Mesothelial cell of epicardium (in vitro differentiated cells): ENCODE data around the gene FAM13C. TPM values are rescaled to one million over a fixed set of nuclear protein-coding genes. Genes with fewer than 3 reads are reported as not detected.

ENCODE experiments used
- DNase-seq, 2 experiments: peaks; one replicate each; pipeline ENCODE4 v3.0.0; 2021; ENCODE audit warnings: low spot score in 2 of 2; ENCODE audit not compliant: unreplicated experiment in 2 of 2
- H3K27ac Mint-ChIP-seq: 2 replicates; pipeline ENCODE4 v1.8.0; 2021; ENCODE audit warnings: mixed read lengths
- H3K27me3 Mint-ChIP-seq: 2 replicates; pipeline ENCODE4 v1.8.0; 2021; ENCODE audit warnings: low read depth, mixed read lengths
- H3K36me3 Mint-ChIP-seq: 2 replicates; pipeline ENCODE4 v1.8.0; 2021; ENCODE audit warnings: mixed read lengths
- H3K4me1 Mint-ChIP-seq: 2 replicates; pipeline ENCODE4 v1.8.0; 2021; ENCODE audit warnings: mixed read lengths
- H3K4me3 Mint-ChIP-seq: 2 replicates; pipeline ENCODE4 v1.8.0; 2021; ENCODE audit warnings: mild to moderate bottlenecking, moderate library complexity, mixed read lengths
- H3K9me3 Mint-ChIP-seq: 2 replicates; pipeline ENCODE4 v1.8.0; 2021; ENCODE audit warnings: mixed read lengths
- CTCF ChIP-seq: fragments of 200-600 bp; sonication (generic); IDR thresholded peaks from one replicate; pipeline ENCODE4 v1.5.0; 2021; ENCODE audit warnings: antibody characterized with exemption; ENCODE audit not compliant: unreplicated experiment
- total RNA-seq: library from RNA; stranded (reverse); gene quantifications from 3 replicates; pipeline ENCODE4 v1.2.1, GENCODE V29; 2021

FAM13C gene
- total RNA-seq, 1 donor from 2014 or later, result 7.3 TPM

DNA sequence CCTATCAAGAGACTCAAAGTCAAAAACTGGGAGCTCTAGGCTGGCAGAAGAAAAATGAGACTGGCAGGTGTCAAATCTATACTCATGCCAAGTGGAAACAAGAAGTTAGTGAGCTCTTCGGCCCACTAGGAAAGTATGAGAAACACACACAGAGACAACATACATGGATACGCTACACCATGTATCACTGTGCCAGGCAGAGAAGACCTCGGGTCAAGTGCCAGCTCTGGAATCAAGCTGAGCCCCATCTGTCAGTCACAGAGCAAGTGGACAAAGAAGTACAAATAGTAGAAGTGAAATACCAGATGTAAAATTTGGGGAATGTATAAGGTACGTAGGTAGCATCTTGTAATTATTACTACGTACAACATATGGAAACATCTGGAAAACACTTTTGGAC lies 62.4 kb downstream of the FAM13C start:
- Mint-ChIP-seq H3K36me3 (no peaks in the 10 kb centered on the region), H3K27me3 (no peaks in the 10 kb centered on the region), H3K9me3 (no peaks in the 10 kb centered on the region), H3K4me1 (peaks cover 5% of the 10 kb centered on the region), H3K4me3 (no peak overlapping the region), H3K27ac (no peak overlapping the region)
- no peak for DNase-seq
- no peak for TF ChIP-seq CTCF

DNA sequence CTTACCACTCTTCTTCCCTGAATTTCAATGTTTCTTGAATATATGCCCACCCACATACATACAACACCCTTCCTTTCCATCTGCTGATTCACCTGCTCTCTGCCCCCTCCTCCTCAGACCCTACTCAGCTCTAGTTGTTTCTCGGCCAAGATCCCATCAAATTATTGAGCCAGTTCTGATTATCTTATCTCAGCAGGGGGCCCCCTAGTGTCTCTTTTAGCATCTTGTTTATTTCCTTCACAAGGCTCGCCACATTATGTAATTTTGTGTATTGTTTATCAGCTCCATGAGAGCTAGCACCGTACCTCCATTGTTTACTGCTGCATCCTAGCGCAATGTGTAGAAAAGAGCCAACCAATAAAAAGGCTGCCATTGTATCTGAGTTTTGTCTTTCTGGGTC lies 71.9 kb downstream of the FAM13C start:
- no peak for TF ChIP-seq CTCF
- H3K4me1 Mint-ChIP-seq, result no peaks in the 10 kb centered on the region
- H3K9me3 Mint-ChIP-seq, result no peaks in the 10 kb centered on the region
- no peak for DNase-seq
- no peaks in the 10 kb centered on the region for H3K36me3 Mint-ChIP-seq
- peaks cover 18% of the 10 kb centered on the region for H3K27me3 Mint-ChIP-seq
- H3K4me3 Mint-ChIP-seq, result no peak overlapping the region
- H3K27ac Mint-ChIP-seq, result no peak overlapping the region

- no peak for DNase-seq
- no peaks in the 10 kb centered on the region for H3K36me3 Mint-ChIP-seq
- no peak overlapping the region for H3K27ac Mint-ChIP-seq
- H3K4me3 Mint-ChIP-seq, result no peak overlapping the region
- no peaks in the 10 kb centered on the region for H3K9me3 Mint-ChIP-seq
- peaks cover under 1% of the 10 kb centered on the region for H3K4me1 Mint-ChIP-seq
- TF ChIP-seq CTCF, result no peak
- peaks cover 22% of the 10 kb centered on the region for H3K27me3 Mint-ChIP-seq
These were observed 72.5 kb downstream of the FAM13C start for GRCh38 chr10:59289853-59290252.

DNA sequence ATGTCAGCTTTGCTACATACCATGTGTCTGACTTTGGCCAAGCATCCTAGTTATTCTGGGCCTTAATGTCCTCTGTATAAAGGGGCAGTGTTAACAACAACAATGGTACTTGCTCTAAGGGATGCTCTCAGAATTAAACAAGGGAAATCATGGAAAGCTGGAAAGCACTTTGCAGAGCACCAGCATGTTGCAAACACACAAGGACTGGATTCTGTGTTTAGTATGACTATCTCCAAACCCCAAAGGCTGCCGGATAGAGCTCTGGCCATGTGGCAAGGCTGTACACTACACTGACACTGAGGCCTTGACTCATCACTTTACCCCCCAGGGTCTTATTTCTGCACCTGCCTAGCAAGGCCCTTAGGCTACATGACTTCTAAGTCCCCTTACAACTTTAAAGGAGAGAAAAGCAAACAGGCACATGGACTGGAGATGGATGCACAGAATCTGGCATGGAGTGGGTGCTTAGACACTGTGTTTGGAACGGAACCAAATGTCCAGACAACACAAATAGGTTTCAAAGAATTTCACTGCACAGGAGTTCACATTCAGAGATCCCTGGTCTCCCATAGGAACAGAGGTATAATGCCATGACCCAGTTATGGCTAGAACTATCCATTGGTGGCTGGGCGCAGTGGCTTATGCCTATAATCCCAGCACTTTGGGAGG lies 74.6 kb downstream of the FAM13C start:
- no peak for TF ChIP-seq CTCF
- Mint-ChIP-seq H3K27ac (no peak overlapping the region), H3K36me3 (no peaks in the 10 kb centered on the region), H3K4me1 (peaks cover 16% of the 10 kb centered on the region), H3K9me3 (no peaks in the 10 kb centered on the region), H3K4me3 (no peak overlapping the region), H3K27me3 (peaks cover 30% of the 10 kb centered on the region)
- no peak for DNase-seq

DNA sequence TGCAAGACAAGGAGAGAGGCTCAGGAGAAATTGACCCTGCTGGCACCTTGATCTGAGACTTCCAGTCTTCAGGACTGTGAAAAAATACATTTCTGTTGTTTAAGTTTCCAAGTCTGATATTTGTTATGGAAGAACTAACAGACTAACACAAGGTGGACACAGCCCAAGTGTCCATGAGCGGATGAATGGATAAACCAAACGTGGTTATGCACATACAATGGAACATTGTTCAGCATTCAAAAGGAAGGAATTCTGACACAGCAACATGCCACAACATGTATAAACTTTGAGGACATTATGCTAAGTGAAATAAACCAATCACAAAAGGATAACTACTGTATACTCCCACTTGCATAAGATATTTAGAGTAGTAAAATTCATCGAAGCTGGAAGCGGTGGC lies 76.5 kb downstream of the FAM13C start:
- H3K36me3 Mint-ChIP-seq, result no peaks in the 10 kb centered on the region
- peaks cover 32% of the 10 kb centered on the region for H3K27me3 Mint-ChIP-seq
- no peak for DNase-seq
- H3K27ac Mint-ChIP-seq, result no peak overlapping the region
- no peaks in the 10 kb centered on the region for H3K9me3 Mint-ChIP-seq
- H3K4me3 Mint-ChIP-seq, result no peak overlapping the region
- H3K4me1 Mint-ChIP-seq, result peaks cover 20% of the 10 kb centered on the region
- TF ChIP-seq CTCF, result no peak

GRCh38 chr10:59285073-59285472 lies 77.3 kb downstream of the FAM13C start:
- Mint-ChIP-seq H3K27ac (no peak overlapping the region), H3K4me1 (peaks cover 20% of the 10 kb centered on the region), H3K4me3 (no peak overlapping the region), H3K9me3 (no peaks in the 10 kb centered on the region), H3K27me3 (peaks cover 32% of the 10 kb centered on the region), H3K36me3 (no peaks in the 10 kb centered on the region)
- DNase-seq, result no peak
- TF ChIP-seq CTCF, result no peak
